ENCODE data around the gene MAP6. TPM values are rescaled to one million over a fixed set of nuclear protein-coding genes. Genes with fewer than 3 reads are reported as not detected.

Gene MAP6
- total RNA-seq, 1 donor from 2014 or later = 7.2 TPM

DNA sequence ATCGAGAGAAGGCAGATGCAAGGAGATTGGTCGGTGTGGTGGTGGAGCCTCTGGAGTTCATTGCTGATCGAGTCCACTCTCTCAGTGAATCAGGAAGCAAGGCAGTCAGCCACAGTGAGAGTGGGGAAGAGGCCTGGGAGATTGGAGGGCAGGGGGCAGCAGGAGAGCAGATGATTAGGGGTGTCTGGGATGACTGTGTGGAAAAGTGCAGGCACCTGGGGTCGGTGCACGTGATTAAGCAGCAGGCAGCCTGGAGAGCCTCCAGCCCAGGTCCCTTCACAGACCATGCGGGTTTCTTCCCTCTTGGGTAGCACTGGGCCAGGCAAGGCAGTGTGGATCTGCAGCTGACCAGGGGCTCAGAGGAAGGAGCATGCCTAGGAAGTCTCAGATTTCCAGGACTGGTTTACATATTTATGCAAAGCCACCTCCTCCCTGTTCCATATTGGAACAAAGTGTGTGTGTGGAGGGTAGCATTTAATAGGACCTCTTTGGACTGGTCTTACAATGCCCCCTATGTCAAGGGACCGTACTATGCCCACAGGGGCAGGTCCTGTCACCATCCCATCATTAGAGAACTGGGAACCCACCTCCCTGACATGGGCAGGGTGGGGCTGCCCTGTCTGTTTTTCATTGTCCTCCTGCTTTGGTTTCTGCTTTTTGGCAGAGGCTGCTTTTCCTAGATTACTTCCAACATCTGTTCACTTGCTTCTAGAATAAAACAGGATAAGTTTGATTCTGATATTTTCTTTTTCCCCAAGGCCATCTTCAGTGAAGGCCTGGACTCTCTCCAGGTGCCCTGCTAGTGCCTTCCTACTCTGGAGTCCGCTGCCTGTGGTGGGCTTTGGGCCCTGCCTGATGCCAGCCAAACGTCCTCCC lies 129.1 kb downstream of the MAP6 start:
- intact Hi-C loops (cut with DNase I) = loop anchor here (10.0 kb wide), 1 partner anchor 325 kb away; no protein-coding TSS in a partner anchor
- no peak for DNase-seq (ENCODE audit: low spot score)

DNA sequence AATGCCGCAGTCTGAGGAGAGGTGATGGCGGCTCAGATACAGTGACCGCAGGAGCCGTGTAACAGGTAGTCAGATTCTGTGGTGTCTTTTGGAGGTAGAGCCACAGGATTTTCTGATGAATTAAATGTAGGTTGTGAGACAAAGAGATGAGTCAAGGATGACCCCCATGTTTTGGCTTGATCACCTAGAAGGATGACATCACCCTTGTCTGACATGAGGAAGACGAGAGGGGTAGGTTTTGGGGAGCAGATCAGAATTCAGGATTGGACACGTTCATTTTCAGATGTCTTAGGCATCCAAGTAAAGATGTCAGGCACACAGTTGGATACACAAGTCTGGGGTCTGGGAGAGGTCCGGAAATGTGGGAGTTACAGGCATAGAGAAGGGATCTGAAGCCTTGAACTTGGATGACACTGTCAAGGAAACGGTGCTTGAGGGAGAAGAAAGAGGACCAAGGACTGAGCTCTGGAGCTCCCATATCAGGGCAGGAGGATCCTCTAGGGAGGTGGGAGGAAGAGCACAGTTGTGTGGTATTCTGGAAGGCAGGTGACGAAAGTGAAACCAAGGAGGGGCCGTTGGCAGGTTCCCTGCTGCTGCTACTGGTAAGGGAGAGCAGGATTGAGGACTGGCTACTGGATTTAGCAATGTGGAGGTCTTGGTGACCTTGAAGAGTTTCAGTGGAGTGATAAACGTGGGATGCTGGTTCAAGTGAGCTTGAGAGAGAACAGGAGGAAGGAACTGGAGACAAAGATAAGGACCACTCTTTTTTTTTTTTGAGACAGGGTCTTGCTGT lies 130.5 kb downstream of the MAP6 start:
- intact Hi-C loops (cut with DNase I) = no loop called here
- DNase-seq (ENCODE audit: low spot score) = no peak

DNA sequence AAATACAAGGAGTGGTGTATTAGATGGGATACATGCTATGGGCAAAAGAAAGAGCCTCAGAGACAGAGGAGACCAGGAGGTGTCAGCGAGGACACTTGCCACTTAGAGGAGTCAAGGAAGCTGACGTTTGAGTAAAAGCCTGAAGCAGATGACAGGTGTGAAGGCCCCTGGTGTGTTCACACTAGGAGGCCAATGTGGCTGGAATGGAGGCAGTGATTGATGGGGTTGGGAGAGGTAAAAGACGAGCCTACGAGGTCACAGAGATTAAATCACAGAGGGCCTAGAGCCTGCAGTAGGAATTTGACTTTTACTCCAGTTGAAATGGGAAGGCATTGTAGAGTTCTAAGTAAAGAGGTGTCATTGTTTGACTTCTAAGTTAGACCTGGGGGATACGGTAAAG lies 131.1 kb downstream of the MAP6 start:
- no peak for DNase-seq (ENCODE audit: low spot score)
- intact Hi-C loops (cut with DNase I) = no loop called here

Other genes with a start within 250 kb of the MAP6 start
- 0.75 TPM for gene KLHL35, start 235.8 kb downstream of the MAP6 start, total RNA-seq
- gene GDPD5, start 143.1 kb downstream of the MAP6 start, total RNA-seq = 6.9 TPM
- 133 TPM for gene SERPINH1, start 106.8 kb downstream of the MAP6 start, total RNA-seq
- gene MOGAT2, start 48.8 kb upstream of the MAP6 start, total RNA-seq = not detected
- gene DGAT2, start 99.7 kb upstream of the MAP6 start, total RNA-seq = 10.3 TPM
- gene UVRAG, start 146.2 kb upstream of the MAP6 start, total RNA-seq = 13.9 TPM

All from cardiac septum (tissue), 1 donor.